HG03575 (cell line): Measurements from ENCODE around the gene FGF11.

Experiments used
- ATAC-seq: cut with Tn5 transposase; IDR thresholded peaks from one replicate; pipeline ENCODE4 v1.9.1; 2021; ENCODE audit not compliant: unreplicated experiment, insufficient number of reproducible peaks, low FRiP score; ENCODE audit errors: extremely low read depth

FGF11 gene

GRCh38 chr17:7407485-7408251, 31.6 kb upstream of the FGF11 start, which contains the start of gene NLGN2:
TSS of gene NLGN2 (plus strand) at chr17:7407845. CDS start at chr17:7408256, 411 bp downstream.
- ATAC-seq: no peak

GRCh38 chr17:7408252-7408727, 31.0 kb upstream of the FGF11 start:
- ATAC-seq: no peak

- no peak for ATAC-seq
Measured at GRCh38 chr17:7408863-7409262, 30.4 kb upstream of the FGF11 start.

- ATAC-seq: no peak
Measured at GRCh38 chr17:7409716-7410115, 29.6 kb upstream of the FGF11 start.

GRCh38 chr17:7410634-7411426, 28.5 kb upstream of the FGF11 start:
- no peak for ATAC-seq

GRCh38 chr17:7411427-7411750, 27.9 kb upstream of the FGF11 start:
- ATAC-seq: no peak

- ATAC-seq: no peak
Measured at GRCh38 chr17:7413346-7413985, 25.8 kb upstream of the FGF11 start.

GRCh38 chr17:7414837-7415236, 24.5 kb upstream of the FGF11 start:
- no peak for ATAC-seq

- no peak for ATAC-seq
Measured at GRCh38 chr17:7415784-7416183, 23.5 kb upstream of the FGF11 start.

GRCh38 chr17:7416323-7416722, 23.0 kb upstream of the FGF11 start:
- no peak for ATAC-seq

- ATAC-seq: no peak
Measured at GRCh38 chr17:7417056-7417655, 22.2 kb upstream of the FGF11 start.

- no peak for ATAC-seq
Measured at GRCh38 chr17:7418472-7419152, 20.7 kb upstream of the FGF11 start.

- no peak for ATAC-seq
Measured at GRCh38 chr17:7419819-7420610, 19.3 kb upstream of the FGF11 start, which contains the start of gene SPEM1. TSS of gene SPEM1 (plus strand) at chr17:7420324. CDS start at chr17:7420385, 61 bp downstream.

- ATAC-seq: no peak
Measured at GRCh38 chr17:7421186-7421585, 18.1 kb upstream of the FGF11 start.

- no peak for ATAC-seq
Measured at GRCh38 chr17:7423679-7424078, 15.6 kb upstream of the FGF11 start.

- ATAC-seq: no peak
Measured at GRCh38 chr17:7425316-7425715, 14.0 kb upstream of the FGF11 start, which contains the start of gene SPEM2. TSS of gene SPEM2 (plus strand) at chr17:7425616. CDS start at chr17:7425689, 73 bp downstream.

- ATAC-seq: no peak
Measured at GRCh38 chr17:7425756-7426155, 13.6 kb upstream of the FGF11 start.
